HFF-Myc (cell line): ENCODE measurements around the gene RABGEF1.
"Not testable (repeated sequence)": the region's sequence is repeated elsewhere in the genome, so short reads cannot be mapped to it uniquely, and the experiment has no call there.

Experiments
- DNase-seq: peaks from one replicate; pipeline ENCODE4 v3.0.0-alpha.2; 2011; ENCODE audit warnings: low read depth; ENCODE audit errors: extremely low read depth
- H3K4me3 ChIP-seq: replicated peaks from 2 replicates; pipeline ENCODE4 v1.5.1; 2011; ENCODE audit warnings: low read depth, mild to moderate bottlenecking, control low read depth, low read length
- CTCF ChIP-seq: IDR thresholded peaks from 2 replicates; pipeline ENCODE4 v1.5.1; 2012; ENCODE audit warnings: mild to moderate bottlenecking, low read depth, low read length, control low read depth; ENCODE audit errors: missing control alignments

RABGEF1 gene

GRCh38 chr7:66824041-66824440, 83.5 kb downstream of the RABGEF1 start:
- no peak for TF ChIP-seq CTCF
- no peak for DNase-seq
- no peak overlapping the region for H3K4me3 ChIP-seq

GRCh38 chr7:66825538-66825937, 85.0 kb downstream of the RABGEF1 start:
- DNase-seq = peak; percentile 30
- peak; percentile 55 for TF ChIP-seq CTCF

GRCh38 chr7:66826649-66827048, 86.1 kb downstream of the RABGEF1 start:
- no peak for DNase-seq
- TF ChIP-seq CTCF = no peak
- no peak overlapping the region for H3K4me3 ChIP-seq

More at GRCh38 chr7:66825538-66825937, 85.0 kb downstream of the RABGEF1 start:
- H3K4me3 ChIP-seq = not testable (repeated sequence)

GRCh38 chr7:66830976-66831375, 90.4 kb downstream of the RABGEF1 start:
- H3K4me3 ChIP-seq, DNase-seq: not testable (repeated sequence)

- DNase-seq = no peak
- H3K4me3 ChIP-seq = no peak overlapping the region
- no peak for TF ChIP-seq CTCF
Observed at GRCh38 chr7:66832531-66833351, 92.2 kb downstream of the RABGEF1 start.

GRCh38 chr7:66837007-66837406, 96.5 kb downstream of the RABGEF1 start:
- peak; percentile 43 for DNase-seq
- peak; percentile 71 for TF ChIP-seq CTCF

GRCh38 chr7:66837661-66838060, 97.1 kb downstream of the RABGEF1 start:
- H3K4me3 ChIP-seq = no peak overlapping the region
- DNase-seq = no peak
- no peak for TF ChIP-seq CTCF

More at GRCh38 chr7:66837007-66837406, 96.5 kb downstream of the RABGEF1 start:
- no peak overlapping the region for H3K4me3 ChIP-seq
